ENCODE results near the gene ZNF500. TPM values are rescaled to one million over a fixed set of nuclear protein-coding genes. Genes with fewer than 3 reads are reported as not detected.
A peak's percentile ranks its signal among the peaks of the same experiment; 100 is the strongest.

Gene ZNF500
- total and polyA plus RNA-seq, 2 of the 4 experiments (the other 2 are of a cell fraction): 4.5 to 5.9 TPM

DNA sequence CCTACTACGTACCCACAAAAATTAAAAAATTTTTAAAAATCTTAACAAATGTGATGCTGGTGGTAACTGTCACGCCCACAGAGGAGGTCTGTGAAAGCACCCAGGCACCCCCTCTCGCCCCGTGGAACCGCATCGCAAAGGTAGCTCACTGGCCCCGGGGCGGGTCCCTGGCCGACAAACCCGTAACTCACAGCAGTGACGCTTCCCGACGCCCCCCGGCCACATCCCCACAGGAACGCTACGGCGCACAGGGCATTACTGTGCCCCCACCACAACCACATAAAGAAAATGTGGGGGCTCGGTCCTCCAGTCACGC, 33.3 kb downstream of the ZNF500 start:
- Histone ChIP-seq H4K5ac (ENCODE audit: low read depth, low read length) (peak overlapping the region; percentile 61; the same call in 1 of the 2 replicates), H2BK15ac (ENCODE audit: low read depth, low read length) (no peak overlapping the region), H2AFZ (replicated peaks; ENCODE audit: low read length, poor library complexity) (peak overlapping the region; percentile 98), H3K27ac (ENCODE audit: insufficient read depth, low read length) (peak overlapping the region; percentile 70), H3K9me3 (ENCODE audit: control insufficient read depth, insufficient read depth, low read length) (no peaks in the 10 kb centered on the region), H3K36me3 (ENCODE audit: control insufficient read depth, insufficient read depth, low read length) (peaks cover 12% of the 10 kb centered on the region), H2BK20ac (ENCODE audit: low read depth, low read length) (no peak overlapping the region), H3K4me3 (ENCODE audit: insufficient read depth, low read depth, low read length) (peak overlapping the region; percentile 89), H3K56ac (ENCODE audit: extremely low read depth, insufficient read depth, low read length) (peak overlapping the region; percentile 47; the same call in 1 of the 2 replicates), H3K18ac (ENCODE audit: low read depth, low read length) (peak overlapping the region; percentile 6; the same call in 1 of the 2 replicates), H3K9me1 (ENCODE audit: insufficient read depth, low read length) (peaks cover 4% of the 10 kb centered on the region; the same call in 1 of the 2 replicates), H3K79me1 (ENCODE audit: low read depth in 1 of 2, low read length in 2 of 2) (peaks cover 19 to 39% of the 10 kb centered on the region in 2 experiments), H2AK5ac (ENCODE audit: low read depth, low read length) (peak overlapping the region; percentile 33; the same call in 1 of the 2 replicates), H3K4ac (ENCODE audit: low read depth, low read length) (peak overlapping the region; percentile 42), H4K20me1 (ENCODE audit: insufficient read depth, low read length) (peaks cover 3% of the 10 kb centered on the region; the same call in 1 of the 2 replicates), H4K91ac (ENCODE audit: insufficient read depth, low read depth, low read length) (peak overlapping the region; percentile 38; the same call in 1 of the 2 replicates), H2BK5ac (ENCODE audit: low read depth, low read length, poor library complexity, severe bottlenecking) (peak overlapping the region; percentile 6), H3K9ac (ENCODE audit: low read depth, low read length) (peak overlapping the region; percentile 90), H3K4me1 (ENCODE audit: control insufficient read depth, insufficient read depth, low read length) (peaks cover 4% of the 10 kb centered on the region), H2AK9ac (replicated peaks; ENCODE audit: low read depth, low read length, poor library complexity) (peak overlapping the region; percentile 32), H3K27me3 (ENCODE audit: control insufficient read depth, insufficient read depth, low read length) (no peaks in the 10 kb centered on the region), H4K8ac (ENCODE audit: low read depth in 2 of 2, low read length in 2 of 2) (peak overlapping the region; percentile 84 to 90), H3K4me2 (ENCODE audit: low read depth, low read length) (peak overlapping the region; percentile 98), H3K23ac (ENCODE audit: low read depth, low read length) (peak overlapping the region; percentile 1; the same call in 1 of the 2 replicates), H3K14ac (replicated peaks; ENCODE audit: low read depth, low read length) (0 out of 2 replicates have a peak overlapping the region, but pooled peaks have one; percentile 60), H2BK120ac (ENCODE audit: low read depth, low read length) (no peak overlapping the region)
- ChIA-PET POLR2A (ENCODE audit: unreplicated experiment) (no interaction called here), CTCF (no interaction called here)
- 0% methylated on average over 11 of the region's 19 CpGs; no CpG with 5 or more reads in 1 of the 2 experiments for WGBS, 2 experiments (ENCODE audit: extremely low coverage in 2 of 2, insufficient read length in 1 of 2)
- in situ Hi-C loops (cut with MboI; ENCODE audit: low sequenced_read_pairs): no loop called here
- ATAC-seq (ENCODE audit: low read depth) (peak; percentile 1), DNase-seq (no peak)
- TF ChIP-seq POLR2A (IDR thresholded peaks at IDR 0.05; ENCODE audit: low read depth, low read length): no peak
- TF ChIP-seq RAD21 (IDR thresholded peaks at IDR 0.05; ENCODE audit: low read length): no peak
- TF ChIP-seq MAFK (IDR thresholded peaks at IDR 0.05; ENCODE audit: low read depth, low read length): no peak
- no peak for TF ChIP-seq NFE2L2 (IDR thresholded peaks at IDR 0.05; ENCODE audit: low read depth, low read length)
- TF ChIP-seq FOS (IDR thresholded peaks at IDR 0.05; ENCODE audit: low read depth, low read length): no peak
- TF ChIP-seq CEBPB (IDR thresholded peaks at IDR 0.05; ENCODE audit: low read depth, low read length): no peak
- TF ChIP-seq BHLHE40 (IDR thresholded peaks at IDR 0.05; ENCODE audit: low read depth, low read length): no peak
- no peak for TF ChIP-seq CTCF (conservative IDR thresholded peaks at IDR 0.05; ENCODE audit: low read depth, low read length)
- no peak for TF ChIP-seq SMC3 (IDR thresholded peaks at IDR 0.05; ENCODE audit: low read depth, low read length)
- TF ChIP-seq, protein P1, sequence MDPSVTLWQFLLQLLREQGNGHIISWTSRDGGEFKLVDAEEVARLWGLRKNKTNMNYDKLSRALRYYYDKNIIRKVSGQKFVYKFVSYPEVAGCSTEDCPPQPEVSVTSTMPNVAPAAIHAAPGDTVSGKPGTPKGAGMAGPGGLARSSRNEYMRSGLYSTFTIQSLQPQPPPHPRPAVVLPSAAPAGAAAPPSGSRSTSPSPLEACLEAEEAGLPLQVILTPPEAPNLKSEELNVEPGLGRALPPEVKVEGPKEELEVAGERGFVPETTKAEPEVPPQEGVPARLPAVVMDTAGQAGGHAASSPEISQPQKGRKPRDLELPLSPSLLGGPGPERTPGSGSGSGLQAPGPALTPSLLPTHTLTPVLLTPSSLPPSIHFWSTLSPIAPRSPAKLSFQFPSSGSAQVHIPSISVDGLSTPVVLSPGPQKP (IDR thresholded peaks at IDR 0.05; ENCODE audit: borderline replicate concordance, low read depth, low read length): no peak
- TF ChIP-seq CHD1 (IDR thresholded peaks at IDR 0.05; ENCODE audit: low read depth, low read length): no peak
- no peak for TF ChIP-seq RCOR1 (IDR thresholded peaks at IDR 0.05; ENCODE audit: insufficient replicate concordance, low read length)
- no peak for TF ChIP-seq USF2 (IDR thresholded peaks at IDR 0.05; ENCODE audit: low read depth, low read length)
- TF ChIP-seq MXI1 (IDR thresholded peaks at IDR 0.05; ENCODE audit: borderline replicate concordance, low read depth, low read length): no peak
- no peak for TF ChIP-seq MAZ (IDR thresholded peaks at IDR 0.05; ENCODE audit: borderline replicate concordance, low read depth, low read length)
- TF ChIP-seq RFX5 (IDR thresholded peaks at IDR 0.05; ENCODE audit: low read depth, low read length): no peak
- dilution Hi-C loops (cut with HindIII; ENCODE audit: low sequenced_read_pairs, unreplicated experiment): no loop called here
- intact Hi-C loops (cut with micrococcal nuclease): loop anchor here (2.0 kb wide), 2 partner anchors 33 to 223 kb away; partner anchors contain the start of gene ZNF500
- BruUV-seq (replicated peaks): no TSS peak
